ENCODE data around the gene VIPAS39.

VIPAS39 gene

DNA sequence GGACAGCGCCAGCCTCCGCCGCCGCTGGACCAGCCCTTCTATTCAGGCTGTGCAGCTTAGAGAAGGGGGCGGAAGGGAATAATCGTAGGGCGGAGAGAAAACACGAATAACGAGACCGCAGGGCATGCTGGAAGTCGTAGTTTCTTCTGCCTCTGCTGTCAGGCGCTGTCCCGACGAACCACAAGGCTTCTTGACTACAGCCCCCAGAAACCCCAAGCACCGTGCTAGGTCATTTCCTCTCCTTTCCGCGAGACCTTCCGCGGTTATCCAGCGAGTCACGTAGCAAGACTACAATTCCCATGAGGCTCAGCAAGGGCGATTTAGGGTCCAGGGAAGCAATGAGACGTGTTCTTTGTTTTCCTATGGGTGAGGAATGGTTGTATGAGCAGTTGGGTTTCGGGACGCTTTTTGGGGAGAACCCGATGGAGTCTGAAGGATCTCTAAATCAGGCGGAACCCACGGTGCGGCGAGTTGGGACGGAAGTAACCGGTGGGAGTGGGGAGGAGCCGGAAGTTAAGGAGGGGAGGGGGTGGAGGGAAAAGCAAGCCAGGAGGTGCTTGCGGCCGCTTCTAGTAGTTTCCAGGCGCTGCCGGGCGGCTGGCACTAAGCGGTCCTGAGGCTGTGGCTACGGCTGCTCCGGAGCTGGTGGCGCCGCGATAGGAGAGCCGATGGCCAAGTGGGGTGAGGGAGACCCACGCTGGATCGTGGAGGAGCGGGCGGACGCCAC is at the start of gene VIPAS39, which contains the start of gene AHSA1:
VIPAS39 (minus strand) TSS at position 80 of the 727 bp plus-strand sequence. CDS start 3,499 bp downstream, outside the sequence.
AHSA1 (plus strand) TSS at position 572 of the 727 bp plus-strand sequence; CDS start at position 669, 97 bp downstream.
- peak; percentile 100 for DNase-seq

DNA sequence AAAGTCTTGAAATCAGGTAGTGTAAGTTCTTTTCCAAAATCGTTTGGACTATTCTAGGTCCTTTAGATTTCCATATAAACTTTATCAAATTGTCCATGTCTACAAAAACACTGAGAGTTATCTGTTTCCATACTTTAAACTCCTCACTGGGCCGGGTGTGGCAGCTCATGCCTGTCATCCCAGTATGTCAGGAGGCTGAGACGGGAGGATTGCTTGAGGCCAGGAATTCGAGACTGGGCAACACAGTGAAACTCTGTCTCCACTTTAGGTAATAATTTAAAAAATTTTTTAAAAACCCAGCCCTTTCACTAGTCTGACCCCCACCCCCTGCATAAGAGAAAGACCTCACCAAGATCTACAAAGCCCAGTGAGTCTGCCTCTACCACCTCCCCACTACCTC is 47.6 kb upstream of the VIPAS39 start:
- no peak for DNase-seq

DNA sequence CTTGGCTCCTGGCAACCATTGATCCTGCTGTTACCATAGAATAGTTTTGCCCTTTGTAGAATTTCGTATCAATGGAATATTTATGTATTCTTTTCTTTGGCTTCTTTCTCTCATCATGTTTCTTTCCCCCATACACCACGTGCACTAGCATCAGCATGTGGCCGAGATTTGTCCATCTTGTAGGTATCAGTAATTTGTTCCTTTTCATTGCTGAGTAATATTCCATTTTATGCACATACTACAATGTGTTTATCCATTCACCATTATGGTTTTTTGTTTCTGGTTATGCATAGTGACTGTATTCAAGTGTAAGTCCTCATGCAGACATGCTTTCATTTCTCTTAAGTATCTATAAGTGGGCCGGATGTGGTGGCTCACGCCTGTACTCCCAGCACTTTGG is 45.7 kb upstream of the VIPAS39 start:
- DNase-seq = no peak

DNA sequence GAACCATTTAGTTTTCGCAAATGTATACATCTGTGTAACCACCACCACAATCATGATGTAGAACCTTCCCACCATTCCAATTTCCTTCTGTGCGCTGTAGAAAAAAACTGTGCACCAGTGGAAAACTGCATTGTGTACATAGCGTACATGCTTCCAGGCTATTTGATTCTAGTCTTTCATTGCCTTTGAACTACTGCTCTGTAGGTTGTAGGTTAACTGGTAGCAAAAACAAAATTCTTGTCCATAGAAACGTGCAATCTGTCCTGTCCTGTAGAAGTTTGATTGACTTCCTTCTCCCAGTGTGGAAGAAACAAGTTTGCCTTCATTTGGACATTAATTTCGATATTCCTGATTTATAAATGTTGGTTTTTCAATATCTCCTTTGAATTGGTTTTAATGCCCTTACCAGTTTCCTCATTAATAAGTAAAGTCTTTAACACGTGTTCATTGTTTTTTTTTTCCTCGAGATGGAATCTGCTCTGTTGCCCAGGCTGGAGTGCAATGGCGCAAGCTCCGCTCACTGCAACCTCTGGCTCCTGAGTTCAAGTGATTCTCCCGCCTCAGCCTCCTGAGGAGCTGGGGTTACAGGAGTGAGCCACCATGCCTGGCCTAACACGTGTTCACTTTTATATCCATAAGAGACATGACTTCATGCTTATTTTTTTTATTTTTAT is 44.8 kb upstream of the VIPAS39 start:
- DNase-seq = no peak

DNA sequence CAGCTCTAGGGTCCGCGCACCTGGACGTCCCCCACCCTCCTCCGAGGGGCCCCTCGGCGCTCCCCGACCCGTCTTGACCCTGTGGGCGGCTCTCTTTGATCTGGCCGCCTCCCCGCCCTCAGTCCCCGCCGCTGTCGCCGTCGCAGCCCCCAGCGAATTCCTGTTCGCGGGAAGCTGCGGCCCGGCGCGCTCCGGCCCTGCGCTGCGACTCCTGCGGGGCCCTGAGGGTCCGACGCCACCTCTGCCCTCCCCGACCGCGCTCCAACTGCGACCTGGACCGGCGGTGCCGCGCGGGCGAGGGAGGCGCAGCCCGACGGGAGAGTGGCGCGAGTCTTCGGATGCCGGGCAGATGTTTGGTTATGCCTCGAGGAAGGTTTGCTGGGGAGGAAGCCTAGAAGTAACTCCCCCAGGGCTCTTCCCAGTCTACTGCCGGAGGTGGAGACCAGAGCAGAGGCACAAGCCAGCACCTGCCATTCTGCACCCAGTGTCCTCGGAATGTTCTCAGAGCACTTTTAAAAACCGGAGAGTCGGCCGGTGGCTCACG is 41.7 kb upstream of the VIPAS39 start:
- no peak for DNase-seq

DNA sequence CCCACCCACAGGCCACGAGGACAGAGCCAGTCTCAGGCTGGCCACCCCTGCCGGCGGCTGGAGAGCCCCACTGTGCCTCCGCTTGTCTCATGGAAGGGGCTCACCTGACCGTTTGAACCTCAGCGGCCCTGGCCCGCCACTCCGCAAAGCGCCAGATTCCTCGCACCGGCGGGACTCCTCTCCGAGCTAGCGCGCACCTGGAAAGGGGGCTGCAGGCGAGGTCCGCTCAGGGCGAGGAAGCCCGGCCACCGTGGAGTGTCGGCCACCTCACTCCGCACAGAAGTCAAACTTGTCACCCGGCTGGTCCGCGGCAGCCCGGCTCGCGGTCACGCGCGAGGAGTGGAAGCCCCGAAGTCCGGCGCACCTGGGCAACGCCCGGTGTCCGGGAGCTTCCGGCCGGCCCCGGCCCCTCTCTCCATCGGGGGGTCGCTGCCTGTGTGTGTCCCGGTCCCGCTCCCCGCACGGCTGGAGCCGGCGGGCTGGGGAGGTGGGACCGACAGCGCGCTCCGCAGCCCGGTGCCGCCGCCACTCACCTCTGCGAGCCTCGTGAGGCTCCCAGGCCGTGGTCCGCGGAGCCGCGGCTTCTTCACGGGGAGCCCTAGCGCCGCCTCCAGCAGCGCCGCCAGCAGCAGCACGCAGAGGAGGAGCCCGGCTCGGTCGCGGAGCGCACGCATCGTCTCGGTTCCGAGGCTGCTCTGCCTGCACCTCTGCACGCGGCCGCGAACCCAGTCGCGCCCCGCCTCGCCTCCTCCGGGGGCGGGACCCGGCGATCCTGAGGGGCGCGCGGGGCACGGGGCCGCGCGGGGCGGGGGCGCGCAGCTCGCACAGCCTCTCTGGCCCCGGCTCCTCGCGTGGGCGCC is 40.9 kb upstream of the VIPAS39 start, which contains the start of gene ISM2:
ISM2 (minus strand) TSS at position 697 of the 860 bp plus-strand sequence; CDS start at position 674, 23 bp downstream.
- peak; percentile 69 for DNase-seq

DNA sequence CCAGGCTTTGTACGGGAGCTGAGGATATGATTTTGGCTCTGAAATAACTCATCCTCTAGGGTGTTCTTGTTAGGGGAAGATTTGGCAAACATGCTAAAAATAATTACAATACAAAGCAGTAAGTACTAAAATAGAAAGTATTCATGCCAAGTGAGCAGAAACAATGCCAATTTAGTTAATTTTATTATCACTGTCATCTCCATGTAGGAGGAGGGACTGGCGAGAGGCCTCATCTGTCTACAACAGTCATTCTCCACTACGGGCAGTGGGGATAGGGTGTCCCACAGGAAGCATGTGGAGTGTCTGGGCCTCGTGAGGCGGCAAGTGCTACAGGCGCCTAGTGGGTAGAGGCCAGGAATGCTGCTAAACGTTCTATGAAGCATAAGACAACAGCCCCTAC is 37.9 kb upstream of the VIPAS39 start:
- no peak for DNase-seq

DNA sequence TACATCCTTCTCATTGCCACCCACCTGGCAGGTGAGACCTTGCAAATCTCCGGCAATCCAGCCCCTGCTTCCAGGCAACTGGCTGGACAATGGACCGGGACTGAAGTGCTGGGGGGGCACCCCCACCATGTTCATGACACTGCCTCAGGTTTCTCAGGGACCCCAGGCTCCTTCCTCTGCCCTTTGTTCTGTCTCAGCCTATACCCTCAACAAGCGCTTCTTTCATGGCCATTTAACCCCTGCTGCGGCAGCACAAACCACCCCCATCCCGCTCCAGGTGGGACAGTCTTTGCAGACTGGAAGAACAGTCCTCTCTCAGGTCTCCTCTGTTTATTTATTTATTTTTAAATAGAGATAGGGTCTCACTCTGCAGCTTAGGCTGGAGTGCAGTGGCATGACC is 33.7 kb upstream of the VIPAS39 start:
- DNase-seq = no peak

DNA sequence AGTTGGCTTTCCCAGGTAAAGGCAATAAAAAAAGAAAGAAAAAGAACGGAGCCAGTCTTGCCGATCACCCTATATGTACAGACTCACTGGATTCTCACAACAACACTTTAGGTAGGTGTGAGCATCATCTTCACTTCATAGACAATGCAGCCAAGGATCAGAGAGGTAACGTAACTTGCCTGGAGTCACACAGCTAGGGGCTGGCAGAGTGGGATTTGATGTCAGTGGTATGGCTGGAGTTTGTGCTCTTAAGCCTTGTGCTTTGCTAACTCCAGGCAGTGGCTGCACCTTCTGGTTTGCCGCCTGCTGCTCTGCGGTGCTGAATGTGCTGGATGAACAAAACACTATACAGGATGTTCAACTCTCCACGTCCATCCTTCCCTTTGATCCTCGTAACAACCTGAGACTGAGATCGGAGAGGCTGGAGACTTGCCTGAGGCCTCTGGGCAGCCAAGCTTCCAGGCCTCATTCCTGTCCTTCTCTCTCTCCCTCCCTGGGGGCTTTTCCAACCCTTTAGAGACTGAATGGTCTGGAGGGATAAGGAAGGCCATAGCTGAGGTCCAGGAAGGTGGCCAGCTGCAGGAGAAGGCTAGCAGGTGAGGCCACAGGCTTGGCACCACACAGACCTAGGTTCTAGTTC is 33.1 kb upstream of the VIPAS39 start:
- no peak for DNase-seq

DNA sequence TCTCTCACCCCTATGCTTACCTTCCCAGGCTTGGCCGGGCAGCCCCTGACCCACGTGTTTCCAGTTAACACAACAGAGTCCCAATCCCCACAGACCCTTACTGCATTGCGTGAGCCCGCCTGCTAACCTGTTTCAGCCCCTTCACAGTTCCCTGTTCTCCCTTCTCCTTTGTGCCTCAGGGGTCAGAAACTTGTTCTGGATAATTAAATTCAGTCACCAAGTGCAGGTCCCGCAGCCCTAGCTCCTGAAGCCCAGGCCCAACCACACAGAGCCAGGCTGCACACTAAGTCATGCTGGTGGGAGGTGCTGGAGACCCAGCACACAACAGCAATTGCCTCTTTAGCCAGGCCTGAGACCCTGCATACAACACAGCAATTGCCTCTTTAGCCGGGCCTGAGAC is 31.6 kb upstream of the VIPAS39 start:
- no peak for DNase-seq

DNA sequence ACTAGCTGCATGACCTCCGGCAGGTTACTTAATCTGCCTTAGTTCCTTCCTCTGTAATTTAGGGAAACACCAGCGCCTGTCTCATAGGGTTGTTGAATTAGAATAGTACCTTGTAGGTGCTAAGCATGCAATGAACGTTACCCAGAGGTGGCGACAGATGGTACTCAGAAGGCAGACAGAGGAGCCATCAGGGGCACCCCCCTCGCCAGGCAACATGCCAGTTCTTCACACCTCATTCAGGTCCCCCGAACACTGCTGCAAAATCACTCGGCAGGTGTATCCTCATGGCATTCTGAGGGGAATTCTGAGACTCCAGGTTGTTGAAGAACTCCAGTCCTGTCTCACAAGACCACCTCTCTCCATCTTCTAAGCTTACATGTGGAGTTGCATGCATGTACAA is 31.2 kb upstream of the VIPAS39 start:
- DNase-seq = no peak

DNA sequence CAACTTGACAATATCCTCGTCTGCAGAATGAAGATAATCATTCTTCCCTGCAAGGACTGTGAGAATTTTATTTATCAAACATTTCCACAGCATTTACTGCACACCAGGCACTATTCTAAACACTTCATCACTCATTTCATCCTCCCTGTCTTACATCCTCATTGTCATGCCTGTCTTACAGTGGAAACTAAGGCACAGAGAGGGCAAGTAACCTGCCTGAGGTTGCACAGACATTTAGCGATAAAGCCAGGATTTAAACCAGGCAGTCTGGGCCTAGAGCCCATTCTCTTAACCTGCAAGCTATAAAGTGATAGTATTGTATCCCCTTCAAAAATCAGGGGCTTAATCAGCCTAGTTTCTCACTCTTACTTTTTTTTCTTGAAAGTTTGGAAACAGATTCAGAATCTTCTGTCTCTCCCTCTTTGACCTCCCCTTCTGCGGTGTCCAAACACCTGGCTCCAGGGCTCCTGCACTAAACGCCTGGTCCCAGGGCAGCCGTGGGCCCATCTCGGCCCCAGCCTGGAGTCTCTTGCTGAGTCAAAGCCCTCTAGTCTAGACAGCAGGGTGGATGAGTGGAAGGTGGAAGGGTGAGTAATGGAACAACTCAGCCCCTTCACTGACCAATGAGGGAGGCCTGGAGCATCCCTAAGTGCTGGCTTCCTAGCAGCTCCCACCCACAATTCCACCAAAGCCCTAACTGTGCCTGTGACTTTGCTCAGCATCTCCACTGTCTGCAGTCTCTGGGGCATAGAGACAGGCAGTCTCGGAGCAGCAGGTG is 28.7 kb upstream of the VIPAS39 start:
- no peak for DNase-seq

DNA sequence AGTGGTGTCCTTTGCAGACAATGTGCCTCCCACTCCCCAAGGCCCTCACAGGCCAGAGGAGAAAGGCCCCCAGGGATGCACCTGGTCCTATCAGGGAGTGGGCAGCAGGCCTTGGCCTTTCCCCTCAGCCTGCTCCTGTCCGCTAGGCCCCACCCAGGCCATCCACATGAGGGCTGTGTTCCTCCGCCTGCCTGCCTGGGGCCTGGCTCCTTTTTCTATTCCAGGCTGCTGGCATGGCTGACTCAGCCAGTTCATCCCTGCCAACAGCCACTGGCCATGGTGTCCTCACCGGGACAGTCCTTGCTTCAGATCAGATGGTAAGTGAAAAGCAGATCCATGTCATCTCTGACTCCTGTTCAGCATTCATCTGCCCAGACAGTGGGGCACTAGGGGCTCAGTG is 27.9 kb upstream of the VIPAS39 start:
- DNase-seq = no peak

DNA sequence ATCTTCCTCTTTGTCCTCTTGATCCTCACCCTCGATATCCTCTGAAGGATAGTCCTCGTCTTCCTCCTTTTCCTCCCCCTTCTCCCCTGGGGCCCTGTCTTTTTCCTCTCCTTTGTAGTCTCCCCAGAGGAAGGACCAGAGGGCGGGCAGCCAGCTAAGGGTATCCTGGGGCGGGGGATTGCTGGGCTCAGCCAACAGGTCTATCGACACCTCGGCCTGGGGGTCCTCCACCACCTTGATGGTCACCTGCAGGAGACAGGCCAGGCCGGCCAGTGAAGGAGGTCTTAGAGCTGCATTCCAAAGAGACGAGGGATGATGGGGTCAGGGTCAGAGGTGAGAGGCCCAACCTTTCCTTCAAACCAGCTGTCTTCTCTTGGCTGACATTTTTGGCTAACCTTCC is 25.0 kb upstream of the VIPAS39 start:
- no peak for DNase-seq

DNA sequence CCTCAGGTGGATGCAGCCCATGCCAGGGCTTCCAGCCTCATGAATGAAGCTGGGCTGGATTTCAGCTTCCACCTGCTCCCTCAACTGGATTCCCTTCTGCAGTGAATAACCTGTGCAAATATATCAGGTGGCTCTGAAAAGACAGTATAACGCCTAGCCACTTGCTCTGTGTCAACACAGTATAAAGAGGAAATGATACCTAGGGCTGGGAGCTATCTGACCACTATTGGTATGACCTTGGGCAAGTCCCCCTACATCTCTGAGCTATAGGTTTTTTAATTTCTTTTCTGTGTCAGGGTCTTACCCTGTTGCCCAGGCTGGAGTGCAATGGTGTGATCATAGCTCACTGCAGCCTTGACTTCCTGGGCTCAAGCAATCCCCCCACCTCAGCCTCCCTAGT is 21.4 kb upstream of the VIPAS39 start:
- no peak for DNase-seq

DNA sequence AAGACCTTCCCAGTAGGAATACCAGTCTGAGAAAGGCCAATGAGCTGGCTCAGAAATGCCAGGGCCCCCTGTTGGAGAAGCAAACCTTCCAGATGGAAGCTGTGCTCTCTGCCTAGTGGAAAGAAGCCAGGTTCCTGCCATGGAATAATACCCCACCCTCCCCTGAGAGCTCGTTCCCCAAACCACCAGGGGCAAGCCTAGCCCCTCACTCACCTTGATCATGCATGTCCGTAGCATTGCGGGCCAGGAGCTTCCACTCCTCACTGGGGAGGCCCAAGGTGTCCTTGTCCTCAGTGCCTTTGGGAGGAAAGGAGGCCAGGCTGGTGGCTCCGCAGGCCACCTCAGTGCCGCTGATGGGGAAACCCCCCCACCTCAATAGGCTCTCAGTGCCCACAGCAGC is 20.6 kb upstream of the VIPAS39 start:
- no peak for DNase-seq

DNA sequence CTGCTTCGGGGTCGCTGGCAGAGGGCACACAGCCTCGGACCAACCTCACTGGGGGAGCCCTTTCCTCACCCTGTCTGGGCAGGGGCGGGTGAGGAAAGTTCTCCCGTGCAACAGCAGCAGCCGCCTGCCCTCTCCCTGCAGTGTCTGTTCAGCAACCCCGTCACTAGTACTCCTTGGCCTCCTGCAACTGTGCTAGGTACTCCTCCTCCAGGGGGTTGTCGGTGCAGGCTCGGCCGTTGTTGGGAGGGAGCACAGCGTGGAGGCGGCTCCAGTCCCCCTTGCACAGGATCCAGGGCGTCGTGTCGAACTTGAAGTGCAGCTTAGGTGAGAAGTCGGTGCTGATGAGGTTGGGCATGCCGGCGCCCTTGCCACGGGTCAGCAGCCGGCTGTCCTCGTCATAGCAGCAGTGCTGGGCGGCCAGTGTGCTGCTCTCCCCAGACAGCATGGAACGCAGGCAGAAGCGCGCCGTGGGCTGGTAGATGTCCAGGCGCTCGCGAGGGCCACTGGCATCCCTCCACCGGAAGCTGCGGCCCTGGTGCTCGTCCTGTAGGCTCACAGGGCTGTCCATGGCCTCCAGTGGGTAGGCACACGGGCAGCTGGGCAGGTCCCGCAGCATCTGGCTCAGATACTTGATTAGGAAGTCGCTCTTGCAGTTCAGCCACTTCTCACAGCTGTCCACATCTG is 18.2 kb upstream of the VIPAS39 start:
- DNase-seq = no peak

DNA sequence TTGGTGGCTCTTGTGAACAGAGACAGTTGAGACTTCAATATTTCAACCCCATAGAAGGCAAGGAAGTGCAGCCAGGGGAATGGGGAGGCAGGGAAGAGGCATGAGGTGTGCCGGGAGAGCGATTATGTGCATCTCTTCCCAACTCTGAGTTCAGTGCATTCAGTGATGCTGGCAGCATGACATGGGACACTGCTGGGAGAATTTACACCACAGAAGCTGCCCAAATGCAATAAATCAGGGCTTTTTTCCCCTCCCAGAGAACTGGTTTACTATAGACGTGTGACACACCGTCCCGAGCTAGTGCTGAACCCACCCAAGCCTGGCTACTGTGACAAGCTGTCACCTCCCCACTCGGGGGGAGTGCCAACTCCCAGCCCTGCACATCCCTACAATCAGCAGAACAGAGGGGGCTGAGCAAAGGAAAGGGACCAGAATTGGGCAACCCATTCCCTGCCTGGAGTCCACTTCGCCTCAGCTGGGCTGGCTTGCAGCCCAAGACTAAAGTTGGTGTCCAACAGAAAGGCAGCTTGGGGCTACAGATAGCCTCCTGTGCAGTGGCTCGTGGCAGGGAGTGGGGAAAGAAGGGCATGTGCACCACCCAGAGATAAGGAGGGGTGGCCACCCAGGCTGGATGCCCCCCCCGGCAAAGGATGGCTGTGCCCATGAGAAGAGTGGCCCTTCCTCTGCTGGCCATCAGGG is 17.2 kb upstream of the VIPAS39 start:
- peak; percentile 47 for DNase-seq

DNA sequence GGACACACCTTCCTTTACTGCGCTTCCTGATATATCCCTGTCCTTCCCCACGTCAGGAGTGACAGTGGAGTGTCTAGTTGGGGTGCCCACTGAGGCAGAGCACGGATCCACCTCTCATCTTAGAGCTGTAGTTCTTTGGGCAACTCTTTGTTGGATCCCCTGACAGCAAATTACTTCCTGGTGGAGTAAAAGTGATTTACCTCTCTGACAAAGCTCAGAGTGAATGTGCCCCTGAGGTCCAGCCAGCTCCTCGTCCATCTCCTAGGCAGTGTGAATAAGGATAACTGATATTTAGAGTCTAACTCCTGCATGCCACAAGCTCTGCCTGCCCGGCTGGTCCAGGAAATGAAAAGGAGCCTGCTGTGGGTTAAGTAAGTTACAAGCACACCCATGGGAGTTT is 16.5 kb upstream of the VIPAS39 start:
- DNase-seq = no peak

DNA sequence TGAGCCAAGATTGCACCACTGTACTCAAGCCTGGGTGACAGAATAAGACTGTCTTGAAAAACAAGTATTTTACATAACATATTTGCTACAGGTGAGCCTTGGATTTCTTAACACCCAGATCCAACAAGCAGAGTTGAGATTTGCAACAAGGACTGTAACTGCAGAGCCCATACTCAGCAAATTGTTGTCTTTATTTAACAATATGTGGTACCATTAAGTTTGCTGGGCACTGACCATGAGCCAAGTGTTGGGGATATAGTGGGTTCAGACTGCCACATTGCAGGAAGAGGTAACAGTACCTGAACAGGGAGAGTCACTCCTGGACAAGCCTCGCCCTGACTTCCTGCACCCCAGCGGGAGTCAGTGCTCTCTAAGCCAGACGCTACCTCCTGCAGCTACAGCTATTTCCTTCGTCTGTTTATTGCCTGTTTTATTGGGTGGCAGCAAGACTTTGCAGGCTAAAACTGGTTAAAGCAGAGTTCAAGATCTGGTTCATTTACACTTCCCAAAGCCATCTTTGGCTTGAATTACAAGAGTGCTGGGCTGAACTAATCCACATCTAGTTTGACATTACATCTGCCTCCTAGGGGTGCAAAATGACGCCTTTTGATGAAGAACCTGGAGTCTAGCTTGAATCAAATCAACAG is 12.9 kb upstream of the VIPAS39 start:
- DNase-seq = no peak

Measured in hematopoietic multipotent progenitor cell treated with erythropoietin and hydrocortisone succinate and interleukin-3 and kit ligand, for 4 days (in vitro differentiated cells).